NT2/D1 (cell line): ENCODE measurements around the gene PRKG2.
A peak's percentile ranks its signal among the peaks of the same experiment; 100 is the strongest.
"Not testable (repeated sequence)": the region's sequence is repeated elsewhere in the genome, so short reads cannot be mapped to it uniquely, and the experiment has no call there.

Source experiments
- DNase-seq: peaks from one replicate; pipeline ENCODE4 v3.0.0-alpha.2; 2011; ENCODE audit warnings: low read depth, low spot score
- H3K27me3 ChIP-seq: 2 replicates; pipeline ENCODE4 v1.6.0; 2011; ENCODE audit warnings: mild to moderate bottlenecking; ENCODE audit not compliant: insufficient read length, insufficient read depth
- H3K36me3 ChIP-seq: 2 replicates; pipeline ENCODE4 v1.6.1; 2011; ENCODE audit warnings: mild to moderate bottlenecking, low read length, mixed read lengths; ENCODE audit not compliant: insufficient read depth, insufficient read length
- H3K4me1 ChIP-seq: 2 replicates; pipeline ENCODE4 v1.5.1; 2011; ENCODE audit not compliant: insufficient read depth, insufficient read length
- H3K4me3 ChIP-seq: 2 replicates; pipeline ENCODE4 v1.5.1; 2011; ENCODE audit warnings: low read depth; ENCODE audit not compliant: insufficient read length
- H3K9ac ChIP-seq: 2 replicates; pipeline ENCODE4 v1.6.0; 2011; ENCODE audit warnings: low read depth; ENCODE audit not compliant: insufficient read length
- H3K9me3 ChIP-seq: 2 replicates; pipeline ENCODE4 v1.5.1; 2011; ENCODE audit warnings: mild to moderate bottlenecking, low read length; ENCODE audit not compliant: insufficient read depth
- SUZ12 ChIP-seq: IDR thresholded peaks from 2 replicates; pipeline ENCODE4 v1.6.1; 2011; ENCODE audit not compliant: insufficient read length, insufficient read depth; ENCODE audit errors: extremely low read depth
- YY1 ChIP-seq: IDR thresholded peaks from 2 replicates; pipeline ENCODE4 v1.6.1; 2011; ENCODE audit not compliant: insufficient read length, insufficient read depth
- ZNF274 ChIP-seq: IDR thresholded peaks from 2 replicates; pipeline ENCODE4 v1.6.1; 2011; ENCODE audit warnings: mild to moderate bottlenecking, low read depth, low read length

Gene PRKG2

GRCh38 chr4:81173213-81173612 lies 41.8 kb downstream of the PRKG2 start:
- TF ChIP-seq YY1 (no peak), ZNF274 (no peak), SUZ12 (no peak)
- Histone ChIP-seq H3K9ac (no peak overlapping the region), H3K27me3 (no peaks in the 10 kb centered on the region), H3K9me3 (no peaks in the 10 kb centered on the region), H3K4me1 (no peaks in the 10 kb centered on the region), H3K4me3 (no peak overlapping the region), H3K36me3 (no peaks in the 10 kb centered on the region)
- no peak for DNase-seq

- TF ChIP-seq ZNF274, result no peak
- no peak for TF ChIP-seq SUZ12
- no peak for TF ChIP-seq YY1
- Histone ChIP-seq H3K4me1 (no peaks in the 10 kb centered on the region), H3K9me3 (no peaks in the 10 kb centered on the region), H3K4me3 (no peak overlapping the region), H3K36me3 (no peaks in the 10 kb centered on the region), H3K27me3 (no peaks in the 10 kb centered on the region), H3K9ac (no peak overlapping the region)
- no peak for DNase-seq
Measured at GRCh38 chr4:81166458-81167160, 48.4 kb downstream of the PRKG2 start.

GRCh38 chr4:81165861-81166430 lies 49.1 kb downstream of the PRKG2 start:
- TF ChIP-seq YY1, result no peak
- no peak for TF ChIP-seq ZNF274
- no peak for TF ChIP-seq SUZ12
- no peak for DNase-seq
- H3K9ac ChIP-seq, result no peak overlapping the region
- no peaks in the 10 kb centered on the region for H3K36me3 ChIP-seq
- no peak overlapping the region for H3K4me3 ChIP-seq
- no peaks in the 10 kb centered on the region for H3K27me3 ChIP-seq
- no peaks in the 10 kb centered on the region for H3K9me3 ChIP-seq
- no peaks in the 10 kb centered on the region for H3K4me1 ChIP-seq

- H3K9ac ChIP-seq, result no peak overlapping the region
Measured at GRCh38 chr4:81164623-81165416, 50.2 kb downstream of the PRKG2 start.

GRCh38 chr4:81164126-81164525 lies 50.9 kb downstream of the PRKG2 start:
- Histone ChIP-seq H3K4me3 (no peak overlapping the region), H3K4me1 (no peaks in the 10 kb centered on the region), H3K27me3 (no peaks in the 10 kb centered on the region), H3K9me3 (no peaks in the 10 kb centered on the region), H3K36me3 (no peaks in the 10 kb centered on the region), H3K9ac (no peak overlapping the region)
- DNase-seq, result no peak
- no peak for TF ChIP-seq SUZ12
- no peak for TF ChIP-seq ZNF274
- no peak for TF ChIP-seq YY1

More at GRCh38 chr4:81164623-81165416, 50.2 kb downstream of the PRKG2 start:
- Histone ChIP-seq H3K27me3 (no peaks in the 10 kb centered on the region), H3K36me3 (no peaks in the 10 kb centered on the region), H3K4me3 (no peak overlapping the region), H3K4me1 (no peaks in the 10 kb centered on the region), H3K9me3 (no peaks in the 10 kb centered on the region)
- no peak for TF ChIP-seq ZNF274
- no peak for TF ChIP-seq YY1
- DNase-seq, result no peak

GRCh38 chr4:81162752-81163458 lies 52.1 kb downstream of the PRKG2 start:
- Histone ChIP-seq H3K9me3 (no peaks in the 10 kb centered on the region), H3K4me1 (no peaks in the 10 kb centered on the region), H3K4me3 (no peak overlapping the region), H3K9ac (no peak overlapping the region), H3K27me3 (no peaks in the 10 kb centered on the region), H3K36me3 (no peaks in the 10 kb centered on the region)
- TF ChIP-seq SUZ12 (no peak), ZNF274 (no peak), YY1 (no peak)
- DNase-seq, result no peak

- not testable (repeated sequence) for H3K36me3 ChIP-seq, H3K9me3 ChIP-seq, H3K27me3 ChIP-seq, DNase-seq, H3K4me1 ChIP-seq
- Histone ChIP-seq H3K9ac (peak overlapping the region; percentile 42), H3K4me3 (peak overlapping the region; percentile 34)
Measured at GRCh38 chr4:81153714-81154323, 61.2 kb downstream of the PRKG2 start.
